Endothelial cell of coronary artery (primary cell): Measurements from ENCODE around the gene PTPDC1. TPM values are rescaled to one million over a fixed set of nuclear protein-coding genes. Genes with fewer than 3 reads are reported as not detected.

Experiments used
- total RNA-seq: library from RNA; depleted of rRNA; stranded (reverse); fragments of >200 nt; gene quantifications from 2 replicates; pipeline ENCODE4 v1.2.3, GENCODE V29; 2014

PTPDC1 gene, protein sequence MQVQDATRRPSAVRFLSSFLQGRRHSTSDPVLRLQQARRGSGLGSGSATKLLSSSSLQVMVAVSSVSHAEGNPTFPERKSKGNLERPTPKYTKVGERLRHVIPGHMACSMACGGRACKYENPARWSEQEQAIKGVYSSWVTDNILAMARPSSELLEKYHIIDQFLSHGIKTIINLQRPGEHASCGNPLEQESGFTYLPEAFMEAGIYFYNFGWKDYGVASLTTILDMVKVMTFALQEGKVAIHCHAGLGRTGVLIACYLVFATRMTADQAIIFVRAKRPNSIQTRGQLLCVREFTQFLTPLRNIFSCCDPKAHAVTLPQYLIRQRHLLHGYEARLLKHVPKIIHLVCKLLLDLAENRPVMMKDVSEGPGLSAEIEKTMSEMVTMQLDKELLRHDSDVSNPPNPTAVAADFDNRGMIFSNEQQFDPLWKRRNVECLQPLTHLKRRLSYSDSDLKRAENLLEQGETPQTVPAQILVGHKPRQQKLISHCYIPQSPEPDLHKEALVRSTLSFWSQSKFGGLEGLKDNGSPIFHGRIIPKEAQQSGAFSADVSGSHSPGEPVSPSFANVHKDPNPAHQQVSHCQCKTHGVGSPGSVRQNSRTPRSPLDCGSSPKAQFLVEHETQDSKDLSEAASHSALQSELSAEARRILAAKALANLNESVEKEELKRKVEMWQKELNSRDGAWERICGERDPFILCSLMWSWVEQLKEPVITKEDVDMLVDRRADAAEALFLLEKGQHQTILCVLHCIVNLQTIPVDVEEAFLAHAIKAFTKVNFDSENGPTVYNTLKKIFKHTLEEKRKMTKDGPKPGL
- 6.1 and 8.7 TPM in 2 replicates for total RNA-seq

DNA sequence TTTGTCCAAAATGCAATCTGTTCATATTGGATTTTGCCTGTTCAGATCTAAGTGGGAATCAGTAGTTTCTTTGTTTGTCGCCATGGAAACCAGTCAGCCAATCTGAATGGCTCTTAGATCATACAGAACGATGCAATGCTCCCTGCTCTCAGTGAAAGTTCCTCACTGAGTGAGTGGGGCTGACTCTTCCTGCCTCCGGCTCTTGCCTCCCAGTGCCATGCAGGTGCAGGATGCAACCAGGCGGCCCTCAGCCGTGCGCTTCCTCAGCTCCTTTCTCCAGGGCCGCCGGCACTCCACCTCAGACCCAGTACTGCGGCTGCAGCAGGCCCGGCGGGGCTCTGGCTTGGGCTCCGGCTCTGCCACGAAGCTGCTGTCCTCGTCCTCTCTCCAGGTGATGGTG lies at the start of gene PTPDC1:
PTPDC1 (plus strand) TSS at position 151 of the 400 bp plus-strand sequence; CDS start at position 218, 67 bp downstream.

Other genes starting within 250 kb of the PTPDC1 start
- gene BARX1, start 129.1 kb upstream of the PTPDC1 start, total RNA-seq, result 0.09 TPM in 1 of 2 replicates, not detected in the other
- gene ZNF169, start 174.8 kb downstream of the PTPDC1 start, total RNA-seq, result 3.5 and 5.5 TPM in 2 replicates
- not detected in 2 replicates for gene NUTM2F, start 244.2 kb downstream of the PTPDC1 start, total RNA-seq